Mesangial cell (primary cell): ENCODE data around the gene DNM1L. TPM values are rescaled to one million over a fixed set of nuclear protein-coding genes. Genes with fewer than 3 reads are reported as not detected.

ENCODE experiments used
- total RNA-seq: library from RNA; depleted of rRNA; stranded (reverse); fragments of >200 nt; gene quantifications from 2 replicates; pipeline ENCODE4 v1.2.3, GENCODE V29; 2015

DNM1L gene
- 37.0 and 57.8 TPM in 2 replicates for total RNA-seq

GRCh38 chr12:32679091-32679919 lies at the start of gene DNM1L:
DNM1L (plus strand) TSS chr12:32679301; CDS start chr12:32679364, 63 bp downstream.

GRCh38 chr12:32755654-32756475 lies 76.8 kb downstream of the DNM1L start, which contains the start of gene YARS2:
YARS2 (minus strand) TSS chr12:32755897; CDS start chr12:32755874, 23 bp downstream.

Other genes starting within 250 kb of the DNM1L start
- 24.1 and 34.2 TPM in 2 replicates for gene YARS2, start 76.6 kb downstream of the DNM1L start, total RNA-seq
- gene PKP2, start 217.5 kb downstream of the DNM1L start, total RNA-seq: 7.7 and 18.0 TPM in 2 replicates